Adrenal gland (tissue), 12 donors: ENCODE results near the gene C1QC. TPM values are rescaled to one million over a fixed set of nuclear protein-coding genes. Genes with fewer than 3 reads are reported as not detected.
A peak's percentile ranks its signal among the peaks of the same experiment; 100 is the strongest.

ENCODE experiments used
- DNase-seq, 7 donors: peaks; one replicate each; pipeline ENCODE4 v3.0.0-alpha.2; 2019 to 2020
- H3K27ac ChIP-seq, 5 donors: fragments of 200-600 bp; sonication (generic) in 4 of 5; 1 replicate in 3 of 5; 2 replicates in 2 of 5; pipeline versions ENCODE4 v1.5.1 to v1.8.0; 2016 to 2020; ENCODE audit warnings: mild to moderate bottlenecking in 1 of 5
- H3K27me3 ChIP-seq: fragments of 200-600 bp; 2 replicates; pipeline ENCODE4 v1.8.0; 2021
- H3K36me3 ChIP-seq, 2 donors: fragments of 200-600 bp; replicated peaks in 1 of 2; 1 replicate in 1 of 2; 2 replicates in 1 of 2; pipeline versions ENCODE4 v1.5.1 to v1.8.0; 2018 to 2022
- H3K4me1 ChIP-seq, 2 donors: fragments of 200-600 bp; replicated peaks in 1 of 2; 1 replicate in 1 of 2; 2 replicates in 1 of 2; pipeline versions ENCODE4 v1.5.1 to v1.8.0; 2018 to 2021
- H3K4me3 ChIP-seq, 4 donors: fragments of 200-600 bp; sonication (generic) in 3 of 4; one replicate each; pipeline ENCODE4 v1.5.1; 2016 to 2018
- H3K9me3 ChIP-seq, 3 donors: fragments of 200-600 bp; sonication (generic) in 1 of 3; replicated peaks in 1 of 3; 1 replicate in 2 of 3; 2 replicates in 1 of 3; pipeline versions ENCODE4 v1.5.1 to v1.8.0; 2016 to 2021
- CTCF ChIP-seq, 6 experiments: fragments of 450-650 bp in 4 of 6; fragments of 200-600 bp in 2 of 6; sonication (generic) in 1 of 6; IDR thresholded peaks; 1 replicate in 5 of 6; 2 replicates in 1 of 6; pipeline versions ENCODE4 v1.5.1 to v1.8.0; 2016 to 2021; ENCODE audit warnings: antibody characterized with exemption in 6 of 6, mild to moderate bottlenecking in 2 of 6, moderate library complexity in 1 of 6
- POLR2A ChIP-seq, 2 donors: fragments of 450-650 bp; IDR thresholded peaks; one replicate each; pipeline ENCODE4 v1.6.1; 2017; ENCODE audit warnings: antibody characterized with exemption in 2 of 2, mild to moderate bottlenecking in 2 of 2, moderate library complexity in 1 of 2
- WGBS, 4 donors: extraction: QIAGEN DNeasy Blood & Tissue Kit in 2 of 4; methylation state at CpG; one replicate each; pipeline versions ENCODE4 v1.1.5 to v1.1.7; 2013 to 2017; 5-methylcytosine and 5-hydroxymethylcytosine counted together
- intact Hi-C, 2 donors: fragments of 100-400 bp; cut with DNase I; formaldehyde crosslinking; loops; one replicate each; pipeline versions ENCODE4 v1.14.1 to v1.15.0; 2022 to 2023
- polyA plus RNA-seq, 3 donors: library from polyadenylated mRNA; stranded (reverse); fragments of 200-250 nt in 2 of 3; fragments of 350-450 nt in 1 of 3; fragmentation: Illumina TruSeq in 1 of 3; extraction: RNeasy Lipid Tissue Mini Kit (QIAGEN cat#74804) in 1 of 3; gene quantifications; one replicate each; pipeline ENCODE4 v1.2.3, GENCODE V29; 2013 to 2014
- total RNA-seq, 9 donors: library from RNA; depleted of rRNA in 4 of 9; stranded (reverse); fragments of >200 nt in 4 of 9; fragments of 120-200 nt in 1 of 9; fragmentation: NEBNext Ultra II Directional in 1 of 9; extraction: Animal tissue kit (Norgen Biotek cat#: 25700) in 1 of 9; gene quantifications; one replicate each; pipeline versions ENCODE4 v1.1.0 to v1.2.4, GENCODE V29; 2013 to 2023
- donor health status: healthy with polysubstance abuse.
- donor health status: Bipolar disorder and iron deficiency.
- donor health status: DM: yes; HTN: yes; CAD: no.
- donor health status: DM: no; HTN: no; CAD: no.
- donor health status: DM: no; HTN: no; CAD: no.
- donor health status: DM: yes; HTN: yes; CAD: no.

Gene C1QC
- total and polyA plus RNA-seq, 12 donors, result 24.1 to 1,409 (median 450) TPM

- peak in 1 of 7 donors; percentile 30 for DNase-seq
- TF ChIP-seq CTCF (IDR thresholded peaks at IDR 0.05) (no peak), POLR2A (IDR thresholded peaks at IDR 0.05) (no peak)
- no peak overlapping the region for H3K27ac ChIP-seq
- no peaks in the 10 kb centered on the region for H3K36me3 ChIP-seq
- no peaks in the 10 kb centered on the region for H3K4me1 ChIP-seq
- no peaks in the 10 kb centered on the region for H3K9me3 ChIP-seq
- peaks cover 14% of the 10 kb centered on the region for H3K27me3 ChIP-seq
- intact Hi-C loops, result no loop called here
- WGBS, 4 donors, result 0 to 80% (median 31%) methylated on average over 1 to 2 of the region's 2 CpGs
- no peak overlapping the region for H3K4me3 ChIP-seq
Observed at GRCh38 chr1:22615886-22616285, 27.5 kb upstream of the C1QC start.

- no peak for DNase-seq
- intact Hi-C loops, result no loop called here
- TF ChIP-seq POLR2A (IDR thresholded peaks at IDR 0.05) (no peak), CTCF (IDR thresholded peaks at IDR 0.05) (no peak)
- Histone ChIP-seq H3K36me3 (no peaks in the 10 kb centered on the region), H3K9me3 (no peaks in the 10 kb centered on the region), H3K4me1 (no peaks in the 10 kb centered on the region), H3K27ac (no peak overlapping the region), H3K27me3 (peaks cover 19% of the 10 kb centered on the region), H3K4me3 (no peak overlapping the region)
- 48 to 67% (median 61%) methylated on average over 1 to 11 of the region's 11 CpGs; no CpG with 5 or more reads in 1 of the 4 donors for WGBS, 4 donors
Observed at GRCh38 chr1:22616571-22616970, 26.9 kb upstream of the C1QC start.

- Histone ChIP-seq H3K36me3 (no peaks in the 10 kb centered on the region), H3K27ac (no peak overlapping the region), H3K27me3 (peaks cover 20% of the 10 kb centered on the region), H3K9me3 (no peaks in the 10 kb centered on the region), H3K4me1 (no peaks in the 10 kb centered on the region), H3K4me3 (no peak overlapping the region)
- intact Hi-C loops, result no loop called here
- WGBS, 4 donors, result 37 to 48% (median 42%) methylated on average over 13 to 16 of the region's 16 CpGs
- no peak for DNase-seq
- TF ChIP-seq CTCF (IDR thresholded peaks at IDR 0.05), result no peak
- no peak for TF ChIP-seq POLR2A (IDR thresholded peaks at IDR 0.05)
Observed at GRCh38 chr1:22618056-22618455, 25.4 kb upstream of the C1QC start.

GRCh38 chr1:22619252-22619651, 24.2 kb upstream of the C1QC start:
- no peak overlapping the region for H3K27ac ChIP-seq
- peaks cover 23% of the 10 kb centered on the region for H3K27me3 ChIP-seq
- TF ChIP-seq POLR2A (IDR thresholded peaks at IDR 0.05) (no peak), CTCF (IDR thresholded peaks at IDR 0.05) (no peak)
- DNase-seq, result no peak
- intact Hi-C loops, result no loop called here
- no peaks in the 10 kb centered on the region for H3K36me3 ChIP-seq
- WGBS, 4 donors, result 68 to 80% (median 73%) methylated on average over 7 of the region's 7 CpGs
- H3K9me3 ChIP-seq, result no peaks in the 10 kb centered on the region
- no peak overlapping the region for H3K4me3 ChIP-seq
- H3K4me1 ChIP-seq, result no peaks in the 10 kb centered on the region
